Upper lobe of left lung (tissue), 4 donors: ENCODE data around the gene PAQR5.

Experiments
- CTCF ChIP-seq, 6 experiments: fragments of 450-650 bp in 4 of 6; fragments of 200-600 bp in 2 of 6; sonication (generic) in 2 of 6; IDR thresholded peaks; one replicate each; pipeline ENCODE4 v1.5.1; 2016 to 2019; ENCODE audit warnings: antibody characterized with exemption in 6 of 6
- EP300 ChIP-seq, 4 donors: sonication (generic); formaldehyde crosslinking; IDR thresholded peaks; one replicate each; pipeline ENCODE4 v1.5.1; 2017; ENCODE audit warnings: antibody characterized with exemption in 4 of 4, control low read depth in 2 of 4

GRCh38 chr15:69305933-69306568 lies 7.3 kb downstream of the PAQR5 start:
- TF ChIP-seq CTCF (IDR thresholded peaks at IDR 0.05) (no peak), EP300 (IDR thresholded peaks at IDR 0.05) (no peak)
